Measurements from ENCODE around the gene GPR160.

DNA sequence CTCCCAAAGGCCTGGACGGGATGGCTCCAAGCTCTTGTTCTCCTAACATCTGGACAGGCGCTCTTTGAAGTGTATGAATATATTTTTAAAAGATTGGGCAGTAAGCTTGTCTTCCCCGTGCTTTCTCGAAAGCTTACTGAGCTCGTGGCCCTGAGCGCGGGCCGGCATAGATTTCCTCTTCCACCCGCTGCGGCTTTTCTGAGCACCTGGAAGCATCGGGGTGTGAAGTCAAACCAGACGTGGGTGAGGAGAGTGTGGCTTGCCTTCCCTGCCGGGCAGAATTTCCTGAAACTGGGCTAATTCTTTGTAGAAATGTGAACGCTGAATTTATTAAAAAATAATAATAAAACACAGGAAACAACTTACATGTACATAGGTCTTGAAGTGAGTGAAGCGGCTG lies 25.9 kb downstream of the GPR160 start:
- TF ChIP-seq, protein P1, sequence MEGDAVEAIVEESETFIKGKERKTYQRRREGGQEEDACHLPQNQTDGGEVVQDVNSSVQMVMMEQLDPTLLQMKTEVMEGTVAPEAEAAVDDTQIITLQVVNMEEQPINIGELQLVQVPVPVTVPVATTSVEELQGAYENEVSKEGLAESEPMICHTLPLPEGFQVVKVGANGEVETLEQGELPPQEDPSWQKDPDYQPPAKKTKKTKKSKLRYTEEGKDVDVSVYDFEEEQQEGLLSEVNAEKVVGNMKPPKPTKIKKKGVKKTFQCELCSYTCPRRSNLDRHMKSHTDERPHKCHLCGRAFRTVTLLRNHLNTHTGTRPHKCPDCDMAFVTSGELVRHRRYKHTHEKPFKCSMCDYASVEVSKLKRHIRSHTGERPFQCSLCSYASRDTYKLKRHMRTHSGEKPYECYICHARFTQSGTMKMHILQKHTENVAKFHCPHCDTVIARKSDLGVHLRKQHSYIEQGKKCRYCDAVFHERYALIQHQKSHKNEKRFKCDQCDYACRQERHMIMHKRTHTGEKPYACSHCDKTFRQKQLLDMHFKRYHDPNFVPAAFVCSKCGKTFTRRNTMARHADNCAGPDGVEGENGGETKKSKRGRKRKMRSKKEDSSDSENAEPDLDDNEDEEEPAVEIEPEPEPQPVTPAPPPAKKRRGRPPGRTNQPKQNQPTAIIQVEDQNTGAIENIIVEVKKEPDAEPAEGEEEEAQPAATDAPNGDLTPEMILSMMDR (IDR thresholded peaks at IDR 0.05) = no peak
- TF ChIP-seq EZH2 (IDR thresholded peaks at IDR 0.05) (no peak), EZH2phosphoT487 (IDR thresholded peaks at IDR 0.05) (no peak)

Measured in neural progenitor cell (in vitro differentiated cells).